ENCODE results near the gene WDSUB1. TPM values are rescaled to one million over a fixed set of nuclear protein-coding genes. Genes with fewer than 3 reads are reported as not detected.

Gene WDSUB1
- total RNA-seq, 1 donor from 2014 or later = not detected

- no peak for DNase-seq (ENCODE audit: low spot score in 2 of 2)
- no peaks in the 10 kb centered on the region for H3K27me3 ChIP-seq
- no peak for TF ChIP-seq CTCF (IDR thresholded peaks at IDR 0.05)
- H3K9me3 ChIP-seq = no peaks in the 10 kb centered on the region
- H3K4me3 ChIP-seq = no peak overlapping the region
- H3K4me1 ChIP-seq = peaks cover 0 to 10% of the 10 kb centered on the region in 2 donors
- H3K27ac ChIP-seq = no peak overlapping the region
- intact Hi-C loops (cut with DNase I) = no loop called here
- H3K36me3 ChIP-seq = peaks cover 7 to 17% of the 10 kb centered on the region in 2 donors
Measured at GRCh38 chr2:159211447-159212396, 74.8 kb downstream of the WDSUB1 start.

- intact Hi-C loops (cut with DNase I) = no loop called here
- Histone ChIP-seq H3K27me3 (no peaks in the 10 kb centered on the region), H3K27ac (peak overlapping the region; percentile 10 to 40), H3K4me3 (no peak overlapping the region), H3K4me1 (peaks cover 0 to 10% of the 10 kb centered on the region in 2 donors), H3K36me3 (peaks cover 10 to 14% of the 10 kb centered on the region in 2 donors), H3K9me3 (no peaks in the 10 kb centered on the region)
- no peak for TF ChIP-seq CTCF (IDR thresholded peaks at IDR 0.05)
- no peak for DNase-seq (ENCODE audit: low spot score in 2 of 2)
Measured at GRCh38 chr2:159209341-159210306, 76.9 kb downstream of the WDSUB1 start.

- TF ChIP-seq CTCF (IDR thresholded peaks at IDR 0.05) = no peak
- no peak for DNase-seq (ENCODE audit: low spot score in 2 of 2)
- H3K36me3 ChIP-seq = peaks cover 10 to 13% of the 10 kb centered on the region in 2 donors
- intact Hi-C loops (cut with DNase I) = no loop called here
- no peak overlapping the region for H3K4me3 ChIP-seq
- no peaks in the 10 kb centered on the region for H3K9me3 ChIP-seq
- peaks cover 2 to 16% of the 10 kb centered on the region in 2 donors for H3K4me1 ChIP-seq
- no peaks in the 10 kb centered on the region for H3K27me3 ChIP-seq
- no peak overlapping the region for H3K27ac ChIP-seq
Measured at GRCh38 chr2:159208438-159208837, 78.1 kb downstream of the WDSUB1 start.

- Histone ChIP-seq H3K36me3 (peaks cover 10 to 13% of the 10 kb centered on the region in 2 donors), H3K27me3 (no peaks in the 10 kb centered on the region), H3K9me3 (no peaks in the 10 kb centered on the region), H3K4me3 (no peak overlapping the region), H3K27ac (peak overlapping the region in 1 of 2 donors; percentile 50), H3K4me1 (peaks cover 3 to 24% of the 10 kb centered on the region in 2 donors)
- intact Hi-C loops (cut with DNase I) = no loop called here
- TF ChIP-seq CTCF (IDR thresholded peaks at IDR 0.05) = no peak
- DNase-seq (ENCODE audit: low spot score in 2 of 2) = no peak
Measured at GRCh38 chr2:159206736-159207380, 79.6 kb downstream of the WDSUB1 start.

Measured in ascending aorta (tissue), 2 donors.